Ovary (tissue), 9 donors: ENCODE data around the gene ITGA6. TPM values are rescaled to one million over a fixed set of nuclear protein-coding genes. Genes with fewer than 3 reads are reported as not detected.

Source experiments
- DNase-seq, 5 donors: peaks; one replicate each; pipeline ENCODE4 v3.0.0-alpha.2; 2019 to 2020
- H3K27ac ChIP-seq, 2 donors: fragments of 200-600 bp; one replicate each; pipeline versions ENCODE4 v1.5.1 to v1.8.0; 2019 to 2022
- H3K27me3 ChIP-seq: fragments of 200-600 bp; one replicate; pipeline ENCODE4 v1.8.0; 2022
- H3K36me3 ChIP-seq: fragments of 200-600 bp; sonication (generic); one replicate; pipeline ENCODE4 v1.5.1; 2019
- H3K4me1 ChIP-seq: one replicate; pipeline ENCODE4 v1.8.1; 2013; ENCODE audit warnings: mild to moderate bottlenecking, moderate library complexity; ENCODE audit not compliant: insufficient read depth
- H3K4me3 ChIP-seq: fragments of 200-600 bp; sonication (generic); one replicate; pipeline ENCODE4 v1.5.1; 2017
- H3K9me3 ChIP-seq, 2 donors: fragments of 200-600 bp in 1 of 2; sonication (generic) in 1 of 2; one replicate each; pipeline versions ENCODE4 v1.5.1 to v1.8.1; 2013 to 2019; ENCODE audit warnings: mild to moderate bottlenecking in 1 of 2, moderate library complexity in 1 of 2
- CTCF ChIP-seq, 3 donors: fragments of 450-650 bp in 2 of 3; fragments of 200-600 bp in 1 of 3; IDR thresholded peaks; one replicate each; pipeline versions ENCODE4 v1.5.1 to v1.8.0; 2016 to 2022; ENCODE audit warnings: antibody characterized with exemption in 3 of 3, mild to moderate bottlenecking in 1 of 3
- EP300 ChIP-seq: sonication (generic); formaldehyde crosslinking; IDR thresholded peaks from one replicate; pipeline ENCODE4 v1.6.1; 2017; ENCODE audit warnings: antibody characterized with exemption
- POLR2A ChIP-seq: fragments of 450-650 bp; IDR thresholded peaks from one replicate; pipeline ENCODE4 v1.6.1; 2017; ENCODE audit warnings: antibody characterized with exemption, mild to moderate bottlenecking, moderate library complexity
- WGBS, 3 donors: extraction: QIAGEN DNeasy Blood & Tissue Kit in 1 of 3; methylation state at CpG; one replicate each; pipeline versions ENCODE4 v1.1.5 to v1.1.7; 2013 to 2017; 5-methylcytosine and 5-hydroxymethylcytosine counted together
- intact Hi-C, 4 donors: fragments of 100-400 bp; cut with DNase I; formaldehyde crosslinking; loops; one replicate each; pipeline versions ENCODE4 v1.11.0 to v1.15.1; 2022 to 2023
- polyA plus RNA-seq, 2 donors: library from polyadenylated mRNA; stranded (reverse); fragments of 200-250 nt in 1 of 2; fragments of 350-450 nt in 1 of 2; fragmentation: Illumina TruSeq in 1 of 2; extraction: RNeasy Lipid Tissue Mini Kit (QIAGEN cat#74804) in 1 of 2; gene quantifications; one replicate each; pipeline ENCODE4 v1.2.3, GENCODE V29; 2013 to 2014
- total RNA-seq, 7 donors: library from RNA; depleted of rRNA in 2 of 7; stranded (reverse); fragments of >200 nt in 2 of 7; fragmentation: NEBNext Ultra II Directional in 3 of 7; extraction: Animal tissue kit (Norgen Biotek cat#: 25700) in 3 of 7; gene quantifications; one replicate each; pipeline versions ENCODE4 v1.1.0 to v1.2.4, GENCODE V29; 2016 to 2023
- donor health status: DM: no; HTN: no; CAD: no; lungs with moderate emphysema.
- donor health status: DM: no; HTN: no; CAD: no.
- donor health status: Bipolar disorder and iron deficiency.
- donor health status: DM: yes; HTN: yes; CAD: no.
- donor health status: DM: no; HTN: no; CAD: no.
- donor health status: DM: yes; HTN: yes; CAD: no.

The ITGA6 gene
- total and polyA plus RNA-seq, 9 donors, result 8.4 to 51.6 (median 19.0) TPM

GRCh38 chr2:172426635-172427255, 641 bp upstream of the ITGA6 start:
- TF ChIP-seq POLR2A (no peak), EP300 (no peak), CTCF (IDR thresholded peaks at IDR 0.05) (no peak)
- Histone ChIP-seq H3K4me3 (peak overlapping the region; percentile 84), H3K4me1 (peaks cover 4% of the 10 kb centered on the region), H3K27ac (no peak overlapping the region), H3K36me3 (no peaks in the 10 kb centered on the region), H3K27me3 (no peaks in the 10 kb centered on the region), H3K9me3 (no peaks in the 10 kb centered on the region)
- intact Hi-C loops, result no loop called here
- no peak for DNase-seq
- WGBS, 3 donors, result 73 to 74% (median 73%) methylated on average over 17 of the region's 17 CpGs

- WGBS, 3 donors, result 1% methylated on average over 46 to 63 of the region's 63 CpGs
- Histone ChIP-seq H3K27me3 (no peaks in the 10 kb centered on the region), H3K4me3 (peak overlapping the region; percentile 84), H3K4me1 (peaks cover 4% of the 10 kb centered on the region), H3K36me3 (no peaks in the 10 kb centered on the region), H3K9me3 (no peaks in the 10 kb centered on the region), H3K27ac (peak overlapping the region in 1 of 2 donors; percentile 31)
- DNase-seq, result peak; percentile 18 to 54 (median 22)
- TF ChIP-seq POLR2A, result no peak
- no peak for TF ChIP-seq CTCF (IDR thresholded peaks at IDR 0.05)
- no peak for TF ChIP-seq EP300
- intact Hi-C loops, result no loop called here
These were observed 825 bp downstream of the ITGA6 start for GRCh38 chr2:172427990-172428831.

GRCh38 chr2:172428832-172429210, 1.4 kb downstream of the ITGA6 start:
- H3K4me3 ChIP-seq, result peak overlapping the region; percentile 84
- H3K27ac ChIP-seq, result no peak overlapping the region
- no peaks in the 10 kb centered on the region for H3K9me3 ChIP-seq
- H3K4me1 ChIP-seq, result peaks cover 4% of the 10 kb centered on the region
- 9 to 24% (median 11%) methylated on average over 9 of the region's 9 CpGs for WGBS, 3 donors
- TF ChIP-seq EP300 (no peak), POLR2A (no peak), CTCF (IDR thresholded peaks at IDR 0.05) (no peak)
- no peak for DNase-seq
- no peaks in the 10 kb centered on the region for H3K27me3 ChIP-seq
- H3K36me3 ChIP-seq, result no peaks in the 10 kb centered on the region
- intact Hi-C loops, result no loop called here

- WGBS, 3 donors, result 25 to 42% (median 32%) methylated on average over 9 of the region's 9 CpGs
- H3K4me1 ChIP-seq, result peaks cover 4% of the 10 kb centered on the region
- H3K4me3 ChIP-seq, result peak overlapping the region; percentile 84
- no peaks in the 10 kb centered on the region for H3K9me3 ChIP-seq
- H3K27me3 ChIP-seq, result no peaks in the 10 kb centered on the region
- no peak for TF ChIP-seq EP300
- TF ChIP-seq CTCF (IDR thresholded peaks at IDR 0.05), result no peak
- H3K27ac ChIP-seq, result no peak overlapping the region
- no peak for DNase-seq
- intact Hi-C loops, result no loop called here
- no peaks in the 10 kb centered on the region for H3K36me3 ChIP-seq
These were observed 2.0 kb downstream of the ITGA6 start for GRCh38 chr2:172429301-172429968.
